ENCODE results near the gene HECA. TPM values are rescaled to one million over a fixed set of nuclear protein-coding genes. Genes with fewer than 3 reads are reported as not detected.

The HECA gene
- total RNA-seq, 1 experiment from 2014 or later, result 14.3 TPM

DNA sequence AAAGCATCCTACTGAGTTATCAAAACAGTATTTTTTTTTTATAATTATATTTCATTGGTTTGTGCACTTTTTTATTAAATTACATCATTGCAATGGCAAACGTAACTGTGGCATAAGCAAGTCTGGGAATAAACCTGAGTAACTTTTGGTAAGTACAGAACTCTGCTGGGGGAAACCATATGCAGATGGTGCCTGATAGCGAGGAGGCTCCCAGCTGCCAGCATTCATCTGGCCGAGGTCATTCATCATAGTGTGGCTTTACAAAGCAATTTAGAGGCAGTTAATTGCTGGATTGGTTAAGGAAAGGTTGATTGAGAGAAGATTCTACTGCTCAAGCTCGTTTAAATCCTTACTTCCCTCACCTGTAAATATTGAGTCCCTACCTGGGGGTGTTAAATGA is 52.6 kb downstream of the HECA start:
- Histone ChIP-seq H3K27ac (ENCODE audit: low read depth, low read length, poor library complexity, severe bottlenecking) (no peak overlapping the region), H3K27me3 (replicated peaks; ENCODE audit: insufficient read depth, low read depth, low read length, poor library complexity) (no peaks in the 10 kb centered on the region), H3K9me3 (ENCODE audit: low read depth, low read length, poor library complexity, severe bottlenecking) (no peaks in the 10 kb centered on the region), H3K4me1 (ENCODE audit: insufficient read depth, low read length, poor library complexity, severe bottlenecking) (no peaks in the 10 kb centered on the region), H3K36me3 (ENCODE audit: insufficient read depth, low read length, poor library complexity, severe bottlenecking) (no peaks in the 10 kb centered on the region), H3K4me3 (ENCODE audit: low read depth, low read length, poor library complexity, severe bottlenecking) (no peak overlapping the region)
- POLR2A ChIA-PET (ENCODE audit: low non-redundant PET), result no interaction called here
- CTCF ChIA-PET, result no interaction called here
- intact Hi-C loops (cut with micrococcal nuclease; ENCODE audit: unreplicated experiment), result no loop called here
- no TSS peak for BruUV-seq (replicated peaks)
- no peak for DNase-seq (ENCODE audit: low spot score)
- TF ChIP-seq, protein P1, sequence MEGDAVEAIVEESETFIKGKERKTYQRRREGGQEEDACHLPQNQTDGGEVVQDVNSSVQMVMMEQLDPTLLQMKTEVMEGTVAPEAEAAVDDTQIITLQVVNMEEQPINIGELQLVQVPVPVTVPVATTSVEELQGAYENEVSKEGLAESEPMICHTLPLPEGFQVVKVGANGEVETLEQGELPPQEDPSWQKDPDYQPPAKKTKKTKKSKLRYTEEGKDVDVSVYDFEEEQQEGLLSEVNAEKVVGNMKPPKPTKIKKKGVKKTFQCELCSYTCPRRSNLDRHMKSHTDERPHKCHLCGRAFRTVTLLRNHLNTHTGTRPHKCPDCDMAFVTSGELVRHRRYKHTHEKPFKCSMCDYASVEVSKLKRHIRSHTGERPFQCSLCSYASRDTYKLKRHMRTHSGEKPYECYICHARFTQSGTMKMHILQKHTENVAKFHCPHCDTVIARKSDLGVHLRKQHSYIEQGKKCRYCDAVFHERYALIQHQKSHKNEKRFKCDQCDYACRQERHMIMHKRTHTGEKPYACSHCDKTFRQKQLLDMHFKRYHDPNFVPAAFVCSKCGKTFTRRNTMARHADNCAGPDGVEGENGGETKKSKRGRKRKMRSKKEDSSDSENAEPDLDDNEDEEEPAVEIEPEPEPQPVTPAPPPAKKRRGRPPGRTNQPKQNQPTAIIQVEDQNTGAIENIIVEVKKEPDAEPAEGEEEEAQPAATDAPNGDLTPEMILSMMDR (conservative IDR thresholded peaks at IDR 0.05; ENCODE audit: low read depth, low read length), result no peak
- no peak for TF ChIP-seq EZH2 (IDR thresholded peaks at IDR 0.05; ENCODE audit: borderline replicate concordance, low read depth, low read length, poor library complexity, severe bottlenecking)

DNA sequence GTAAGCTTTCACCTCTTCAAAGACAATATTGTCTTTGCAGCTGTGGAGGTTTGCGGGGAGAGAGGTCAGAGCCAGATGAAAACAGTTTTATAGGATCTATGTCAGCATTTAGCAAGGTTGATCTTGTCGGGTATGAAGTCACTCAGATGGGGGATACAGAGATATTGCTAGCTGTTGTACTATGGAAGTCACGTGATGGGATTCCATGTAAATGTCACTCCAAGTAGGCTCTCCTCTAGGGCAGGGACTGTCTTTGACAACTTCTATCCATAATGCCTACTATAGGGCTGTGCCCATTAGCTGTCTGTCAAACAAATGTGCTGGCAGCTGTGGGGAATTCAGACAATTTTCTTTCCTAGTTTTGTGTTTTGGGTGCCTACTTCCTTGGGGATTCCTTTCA is 54.8 kb downstream of the HECA start:
- ChIA-PET POLR2A (ENCODE audit: low non-redundant PET) (no interaction called here), CTCF (no interaction called here)

DNA sequence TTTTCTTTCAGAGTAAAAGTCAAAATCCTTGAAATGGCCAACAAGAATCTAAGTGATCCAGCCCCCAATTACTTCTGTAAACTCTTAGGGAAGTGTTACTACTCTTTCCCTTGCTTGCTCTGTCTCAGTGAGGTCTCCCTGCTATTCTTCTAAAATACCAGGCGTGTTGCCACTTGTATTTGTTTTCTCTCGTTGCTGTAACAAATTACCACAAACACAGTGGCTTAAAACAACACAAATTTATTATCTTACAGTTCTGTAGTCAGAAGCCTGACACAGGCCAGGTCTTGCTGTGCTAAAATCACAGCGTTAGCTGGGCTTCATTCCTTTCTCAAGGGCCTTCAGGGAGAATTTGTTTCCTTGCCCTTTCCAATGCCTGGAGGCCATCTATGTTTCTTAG is 59.9 kb downstream of the HECA start:
- Histone ChIP-seq H3K4me1 (ENCODE audit: insufficient read depth, low read length, poor library complexity, severe bottlenecking) (no peaks in the 10 kb centered on the region), H3K27ac (ENCODE audit: low read depth, low read length, poor library complexity, severe bottlenecking) (no peak overlapping the region), H3K27me3 (replicated peaks; ENCODE audit: insufficient read depth, low read depth, low read length, poor library complexity) (no peaks in the 10 kb centered on the region), H3K9me3 (ENCODE audit: low read depth, low read length, poor library complexity, severe bottlenecking) (no peaks in the 10 kb centered on the region), H3K36me3 (ENCODE audit: insufficient read depth, low read length, poor library complexity, severe bottlenecking) (no peaks in the 10 kb centered on the region), H3K4me3 (ENCODE audit: low read depth, low read length, poor library complexity, severe bottlenecking) (no peak overlapping the region)
- DNase-seq (ENCODE audit: low spot score), result no peak
- ChIA-PET CTCF (no interaction called here), POLR2A (ENCODE audit: low non-redundant PET) (no interaction called here)
- TF ChIP-seq, protein P1 (conservative IDR thresholded peaks at IDR 0.05; ENCODE audit: low read depth, low read length), result no peak
- TF ChIP-seq EZH2 (IDR thresholded peaks at IDR 0.05; ENCODE audit: borderline replicate concordance, low read depth, low read length, poor library complexity, severe bottlenecking), result no peak
- no TSS peak for BruUV-seq (replicated peaks)
- intact Hi-C loops (cut with micrococcal nuclease; ENCODE audit: unreplicated experiment), result no loop called here

More for the DNA sequence above, 54.8 kb downstream of the HECA start:
- Histone ChIP-seq H3K4me3 (ENCODE audit: low read depth, low read length, poor library complexity, severe bottlenecking) (no peak overlapping the region), H3K36me3 (ENCODE audit: insufficient read depth, low read length, poor library complexity, severe bottlenecking) (no peaks in the 10 kb centered on the region), H3K27ac (ENCODE audit: low read depth, low read length, poor library complexity, severe bottlenecking) (no peak overlapping the region), H3K27me3 (replicated peaks; ENCODE audit: insufficient read depth, low read depth, low read length, poor library complexity) (no peaks in the 10 kb centered on the region), H3K4me1 (ENCODE audit: insufficient read depth, low read length, poor library complexity, severe bottlenecking) (no peaks in the 10 kb centered on the region), H3K9me3 (ENCODE audit: low read depth, low read length, poor library complexity, severe bottlenecking) (no peaks in the 10 kb centered on the region)
- DNase-seq (ENCODE audit: low spot score), result no peak
- no peak for TF ChIP-seq EZH2 (IDR thresholded peaks at IDR 0.05; ENCODE audit: borderline replicate concordance, low read depth, low read length, poor library complexity, severe bottlenecking)
- TF ChIP-seq, protein P1 (conservative IDR thresholded peaks at IDR 0.05; ENCODE audit: low read depth, low read length), result no peak
- intact Hi-C loops (cut with micrococcal nuclease; ENCODE audit: unreplicated experiment), result no loop called here
- no TSS peak for BruUV-seq (replicated peaks)

All from A673 (cell line).